ENCODE results near the gene ROBO2.
"Not testable (repeated sequence)": the region's sequence is repeated elsewhere in the genome, so short reads cannot be mapped to it uniquely, and the experiment has no call there.

Gene ROBO2

GRCh38 chr3:77348244-77348855 lies 308.5 kb downstream of the ROBO2 start:
- no peak for DNase-seq

GRCh38 chr3:77354958-77355357 lies 315.1 kb downstream of the ROBO2 start:
- DNase-seq = no peak

DNA sequence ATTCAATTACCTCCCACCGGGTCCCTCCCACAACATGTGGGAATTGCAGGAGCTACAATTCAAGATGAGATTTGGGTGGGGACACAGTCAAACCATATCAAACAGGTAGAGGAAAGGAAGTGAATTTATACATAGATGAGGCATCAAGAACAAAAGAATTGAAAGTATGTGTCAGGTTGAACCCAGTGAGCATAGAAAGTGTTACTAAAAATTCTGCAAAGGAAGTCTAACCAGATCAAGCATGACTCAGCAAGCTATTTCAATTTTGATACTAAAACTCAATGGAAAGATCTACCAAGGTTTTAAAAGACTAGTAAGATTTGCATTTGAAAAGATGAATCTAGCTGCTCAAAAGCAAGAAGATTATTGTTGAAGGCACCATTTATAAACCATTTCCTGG lies 323.0 kb downstream of the ROBO2 start:
- DNase-seq = no peak

DNA sequence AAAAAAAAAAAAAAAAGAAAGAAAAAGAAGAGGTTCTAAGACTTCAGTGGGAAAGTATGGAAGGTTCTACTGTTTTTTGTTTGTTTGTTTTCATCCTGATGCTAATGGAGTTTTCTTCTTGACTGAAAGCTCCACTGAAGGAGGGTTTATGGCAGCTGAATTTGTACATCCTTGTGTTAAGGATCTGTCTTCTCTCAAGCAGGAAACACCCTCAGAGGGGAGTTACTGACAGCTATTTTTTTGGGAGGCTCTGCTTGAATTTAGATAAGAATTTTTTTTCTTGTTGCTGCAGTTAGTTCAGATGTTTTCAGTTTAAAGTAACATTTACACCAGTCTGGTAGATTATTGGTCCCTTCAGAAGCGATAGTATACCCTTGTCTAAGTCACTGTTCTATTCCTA lies 325.3 kb downstream of the ROBO2 start:
- DNase-seq = no peak

GRCh38 chr3:77370413-77370812 lies 330.5 kb downstream of the ROBO2 start:
- peak; percentile 14 for DNase-seq

GRCh38 chr3:77372018-77372417 lies 332.1 kb downstream of the ROBO2 start:
- no peak for DNase-seq

DNA sequence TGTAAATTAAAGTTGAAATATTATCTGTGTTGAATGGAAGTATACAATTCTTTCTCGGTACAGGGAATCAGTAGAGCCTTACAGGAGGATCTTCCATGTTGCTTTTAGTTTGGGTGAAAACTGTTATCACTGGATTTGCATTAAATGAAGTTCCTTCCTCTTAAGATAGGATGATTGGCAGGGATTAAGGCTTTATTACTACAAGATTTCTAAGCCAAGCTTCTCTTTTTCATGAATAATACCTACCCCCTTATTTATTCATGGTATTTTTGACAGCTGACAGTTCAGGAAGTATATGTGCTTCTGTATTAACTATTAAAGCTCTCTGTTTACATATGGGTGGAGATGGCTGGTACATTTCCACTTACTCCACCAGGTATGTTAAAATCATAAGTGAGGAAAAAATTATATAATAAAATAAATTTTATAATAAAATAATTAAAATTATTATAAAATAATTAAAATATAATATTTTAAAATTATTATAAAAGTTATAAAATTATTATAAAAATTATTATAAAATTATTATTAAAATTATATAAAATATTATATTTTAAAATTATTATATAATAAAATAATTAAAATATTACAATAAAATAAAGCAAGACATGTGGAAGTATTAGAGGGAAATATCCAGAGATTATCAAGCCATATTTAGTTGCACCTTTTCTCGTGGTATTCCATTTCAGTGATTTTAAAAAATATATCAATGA lies 332.9 kb downstream of the ROBO2 start:
- no peak for DNase-seq

DNA sequence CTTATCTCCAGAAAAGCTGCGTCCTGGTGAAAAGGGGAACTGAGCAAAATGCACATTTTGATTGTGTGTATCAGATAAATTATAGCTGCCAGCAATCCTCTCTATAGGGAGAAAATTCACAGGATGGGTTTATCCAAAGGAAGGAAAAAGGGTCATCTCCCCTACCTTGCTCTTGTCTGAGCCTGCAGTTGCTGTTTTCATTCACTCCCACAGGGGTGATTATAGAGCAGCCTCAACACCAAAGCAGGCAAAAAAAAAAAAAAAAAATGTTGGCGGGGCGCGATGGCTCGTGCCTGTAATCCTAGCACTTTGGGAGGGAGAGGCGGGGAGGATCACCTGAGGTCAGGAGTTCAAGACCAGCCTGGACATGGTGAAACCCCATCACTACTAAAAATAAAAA lies 333.7 kb downstream of the ROBO2 start:
- no peak for DNase-seq

DNA sequence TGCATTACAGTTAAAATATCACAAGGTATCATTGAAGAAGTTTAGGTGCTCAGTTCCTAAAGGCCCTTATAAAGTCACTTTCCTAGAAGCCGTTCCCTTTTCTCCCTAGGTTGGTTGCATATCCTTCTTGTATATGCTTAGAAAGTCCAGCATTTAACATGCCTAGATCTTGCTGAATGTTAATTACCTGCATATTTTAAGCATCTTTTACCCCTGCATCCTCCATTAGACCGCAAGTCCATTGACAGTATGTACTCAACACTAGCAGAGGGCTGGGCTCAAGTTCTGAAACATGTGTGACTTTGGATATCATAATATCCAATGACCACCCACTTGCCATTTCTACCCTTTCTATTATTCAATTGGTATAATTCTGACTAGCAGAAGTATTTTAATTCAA lies 336.6 kb downstream of the ROBO2 start:
- no peak for DNase-seq

- DNase-seq = no peak
Observed at GRCh38 chr3:77377717-77378116, 337.8 kb downstream of the ROBO2 start.

- DNase-seq = no peak
Observed at GRCh38 chr3:77380136-77380535, 340.2 kb downstream of the ROBO2 start.

- DNase-seq = no peak
Observed at GRCh38 chr3:77381431-77381830, 341.5 kb downstream of the ROBO2 start.

GRCh38 chr3:77392181-77392580 lies 352.3 kb downstream of the ROBO2 start:
- no peak for DNase-seq

DNA sequence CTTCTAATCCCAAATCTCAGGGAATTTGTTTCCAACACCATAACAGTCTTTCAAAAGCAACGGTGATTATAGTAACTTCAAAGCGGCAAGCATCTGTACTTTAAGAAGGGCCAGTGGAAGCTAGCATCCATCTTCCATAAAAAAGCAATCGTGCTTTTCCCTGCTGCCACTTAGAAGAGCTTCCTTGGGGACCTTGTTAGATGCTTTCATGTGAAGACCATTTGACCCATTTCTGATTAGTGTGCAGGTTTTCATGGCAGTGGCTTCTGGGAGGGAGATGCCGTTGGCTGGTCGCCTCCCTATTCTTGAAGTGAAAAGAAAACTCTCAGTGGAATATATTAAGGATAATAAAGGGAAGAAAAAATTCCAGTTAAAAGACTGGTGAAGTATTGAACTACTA lies 354.1 kb downstream of the ROBO2 start:
- no peak for DNase-seq

DNA sequence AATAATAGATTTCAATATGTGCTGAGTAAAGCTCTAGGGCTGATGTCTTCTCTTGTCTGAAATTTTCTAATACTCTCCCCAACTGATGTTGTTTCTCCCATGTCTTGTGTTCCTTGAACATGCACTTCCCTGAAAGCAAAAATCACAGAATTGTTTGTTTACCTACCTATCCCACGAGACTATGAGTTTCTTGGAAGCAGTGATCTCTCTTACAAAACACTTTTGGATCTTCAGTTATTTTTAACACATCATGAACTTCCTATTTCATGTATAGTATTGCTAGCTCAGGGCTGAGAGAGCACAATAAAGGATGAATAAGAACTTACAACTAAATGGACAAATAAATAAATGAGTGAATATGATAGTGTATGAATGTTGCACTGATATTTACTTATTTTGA lies 365.0 kb downstream of the ROBO2 start:
- no peak for DNase-seq

- no peak for DNase-seq
Observed at GRCh38 chr3:77407441-77407840, 367.5 kb downstream of the ROBO2 start.

- not testable (repeated sequence) for DNase-seq
Observed at GRCh38 chr3:77410334-77410733, 370.4 kb downstream of the ROBO2 start.

DNA sequence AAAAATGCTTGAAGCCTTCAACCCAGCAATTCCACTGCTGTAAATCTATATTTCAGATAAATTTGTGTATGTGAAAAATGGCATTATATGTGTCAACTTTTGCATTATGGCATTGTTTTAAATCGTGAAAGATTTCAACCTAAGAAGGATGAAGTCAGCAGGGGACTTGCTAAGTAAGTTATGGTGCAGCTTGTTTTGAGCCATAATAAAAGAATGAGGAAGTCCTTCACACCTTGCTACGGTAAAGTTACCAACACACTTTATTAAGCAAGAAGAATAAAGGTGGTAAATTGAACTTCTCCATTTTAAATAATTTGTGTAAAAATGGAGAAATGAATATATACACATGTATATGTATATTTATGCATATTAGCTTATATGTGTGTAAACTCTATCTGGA lies 371.4 kb downstream of the ROBO2 start:
- no peak for DNase-seq

DNA sequence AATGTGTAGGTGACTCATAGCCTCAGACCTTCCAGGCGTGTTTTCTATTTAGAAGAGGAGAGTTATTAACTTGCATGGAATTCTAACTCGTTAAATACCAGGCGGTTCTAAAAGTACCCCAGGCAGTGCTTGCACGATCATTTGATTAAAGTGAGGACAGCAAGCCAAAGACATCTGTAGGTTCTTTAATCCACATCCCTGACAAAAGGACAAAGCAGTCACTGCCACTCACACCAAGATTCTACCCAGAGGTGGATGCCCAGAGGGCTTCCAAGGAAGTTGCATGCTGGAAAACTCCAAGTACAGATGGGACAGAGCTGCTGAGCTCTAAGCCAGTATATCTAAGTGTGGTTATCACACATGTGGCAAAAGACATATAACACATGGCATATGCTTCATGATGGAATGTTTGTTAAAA lies 372.1 kb downstream of the ROBO2 start:
- no peak for DNase-seq

DNA sequence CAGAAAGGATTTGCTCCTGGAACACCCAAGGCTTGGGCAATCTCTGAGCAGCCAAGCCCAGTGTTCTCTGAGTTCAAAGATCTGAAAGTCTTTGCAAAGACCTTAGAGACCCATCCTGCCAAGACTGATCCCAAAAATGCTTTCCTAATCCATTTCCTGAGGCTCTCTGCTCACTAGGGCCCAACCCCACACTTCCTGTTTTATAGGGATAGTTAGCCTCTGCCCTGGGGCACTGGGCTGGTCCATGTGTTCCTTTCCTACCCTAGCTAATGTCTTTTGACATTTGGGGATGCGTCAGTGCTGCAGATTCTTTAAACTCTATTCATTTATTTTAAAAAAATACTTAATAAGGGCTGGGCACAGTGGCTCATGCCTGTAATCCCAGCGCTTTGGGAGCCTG lies 372.7 kb downstream of the ROBO2 start:
- no peak for DNase-seq

DNA sequence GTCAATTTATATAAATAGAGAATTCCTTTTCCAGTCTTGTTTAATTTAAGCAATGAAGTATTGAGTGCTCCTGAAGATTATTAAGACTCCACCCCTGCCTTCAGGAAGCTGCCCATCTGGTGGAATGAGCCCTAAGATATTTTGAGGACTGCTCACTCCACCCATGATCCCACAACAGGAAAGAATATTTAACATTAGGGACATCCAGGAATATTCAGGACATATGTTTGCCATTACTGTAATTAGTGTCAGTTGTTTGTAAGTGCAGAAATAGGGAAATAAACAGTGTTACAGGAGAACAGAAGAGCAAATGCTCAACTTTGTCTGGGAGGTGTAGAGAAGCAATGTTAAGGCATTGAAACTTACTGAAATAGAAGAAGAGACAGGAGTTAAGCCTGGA lies 375.0 kb downstream of the ROBO2 start:
- no peak for DNase-seq

- no peak for DNase-seq
Observed at GRCh38 chr3:77420336-77420735, 380.4 kb downstream of the ROBO2 start.

DNA sequence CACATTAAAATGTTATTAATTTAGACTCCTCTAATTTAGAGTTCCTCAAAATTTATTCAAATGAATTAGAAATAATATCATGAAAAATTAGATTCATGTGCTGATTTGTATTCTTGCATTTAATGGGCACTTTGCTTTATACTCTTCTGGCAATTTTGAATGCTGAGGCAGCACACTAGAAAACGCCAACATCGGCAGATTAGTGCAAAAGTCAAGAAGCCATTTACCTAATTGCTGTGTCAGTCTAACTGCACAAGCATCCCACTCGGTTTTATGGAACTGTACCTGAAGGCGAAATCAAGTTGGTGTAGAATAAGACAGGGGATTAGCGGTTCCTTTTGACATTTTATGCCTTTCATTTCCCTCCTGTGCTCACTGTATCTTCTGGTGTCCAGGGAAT lies 382.0 kb downstream of the ROBO2 start:
- no peak for DNase-seq

DNA sequence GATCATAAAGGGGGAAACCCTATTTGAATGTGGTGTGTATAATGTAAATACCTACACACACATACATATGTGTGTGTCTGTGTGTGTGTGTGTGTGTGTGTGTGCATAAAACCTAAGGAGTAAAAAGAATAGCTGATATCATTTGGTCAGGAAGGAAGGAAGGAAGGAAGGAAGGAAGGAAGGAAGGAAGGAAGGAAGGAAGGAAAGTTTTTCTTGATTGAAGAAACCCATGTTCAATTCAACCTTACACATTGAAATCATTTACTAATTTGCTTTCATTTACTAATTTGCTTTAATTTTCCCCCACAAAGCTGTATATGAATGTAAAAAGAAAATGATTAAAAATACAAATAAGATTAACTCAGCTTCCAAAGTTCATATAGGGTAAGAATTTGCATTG lies 386.6 kb downstream of the ROBO2 start:
- DNase-seq = no peak

- no peak for DNase-seq
Observed at GRCh38 chr3:77427528-77427927, 387.6 kb downstream of the ROBO2 start.

All from NCI-H2171 (cell line).